Erythroblast (primary cell): ENCODE data around the gene SUMO2.

ENCODE experiments used
- GATA1 ChIP-seq: IDR thresholded peaks from 2 replicates; pipeline ENCODE4 v1.6.1; 2011; ENCODE audit warnings: low read depth, mild to moderate bottlenecking, control low read depth, low read length, moderate library complexity
- POLR2A ChIP-seq: IDR thresholded peaks from 2 replicates; pipeline ENCODE4 v1.6.1; 2011; ENCODE audit warnings: mild to moderate bottlenecking, low read length

DNA sequence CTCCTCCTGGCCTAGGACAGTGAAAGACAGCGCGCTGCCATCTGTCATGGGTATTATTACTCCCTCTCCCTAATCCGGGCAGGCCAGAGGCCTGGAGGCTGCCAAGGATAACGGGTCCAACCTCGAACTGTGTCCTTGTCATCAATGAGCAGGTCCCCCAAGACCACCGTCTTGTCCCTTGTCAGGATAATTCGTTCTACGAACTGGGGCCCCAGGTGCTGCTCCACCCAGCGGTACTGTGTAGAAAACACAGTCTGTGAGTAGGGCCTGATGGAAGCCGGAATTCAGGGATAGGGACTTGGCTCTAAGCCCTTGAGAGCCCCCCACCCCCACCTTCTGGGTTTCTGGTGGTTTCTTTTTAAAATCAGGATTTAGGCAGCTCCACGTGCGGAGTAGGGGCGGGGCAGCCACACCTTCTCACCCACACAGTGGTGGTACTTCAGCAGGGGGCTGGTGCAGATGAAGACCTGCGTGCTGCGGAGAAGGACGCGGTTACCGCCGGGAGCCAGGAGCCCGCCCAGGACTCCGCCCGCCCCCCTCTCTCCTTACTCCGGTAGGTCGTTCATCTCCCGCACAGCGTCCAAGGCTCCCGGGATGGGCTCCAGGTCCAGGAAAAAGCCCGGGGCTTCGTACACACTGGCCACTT, 52.0 kb downstream of the SUMO2 start:
- TF ChIP-seq POLR2A = no peak
- TF ChIP-seq GATA1 = no peak
